LNCAP (cell line): ENCODE measurements around the gene AFF4.

ENCODE experiments used
- TF ChIP-seq, protein P1 (sequence below): fragments of 450-650 bp; IDR thresholded peaks from 2 replicates; pipeline ENCODE4 v1.5.1; 2017; ENCODE audit warnings: mild to moderate bottlenecking

The AFF4 gene

DNA sequence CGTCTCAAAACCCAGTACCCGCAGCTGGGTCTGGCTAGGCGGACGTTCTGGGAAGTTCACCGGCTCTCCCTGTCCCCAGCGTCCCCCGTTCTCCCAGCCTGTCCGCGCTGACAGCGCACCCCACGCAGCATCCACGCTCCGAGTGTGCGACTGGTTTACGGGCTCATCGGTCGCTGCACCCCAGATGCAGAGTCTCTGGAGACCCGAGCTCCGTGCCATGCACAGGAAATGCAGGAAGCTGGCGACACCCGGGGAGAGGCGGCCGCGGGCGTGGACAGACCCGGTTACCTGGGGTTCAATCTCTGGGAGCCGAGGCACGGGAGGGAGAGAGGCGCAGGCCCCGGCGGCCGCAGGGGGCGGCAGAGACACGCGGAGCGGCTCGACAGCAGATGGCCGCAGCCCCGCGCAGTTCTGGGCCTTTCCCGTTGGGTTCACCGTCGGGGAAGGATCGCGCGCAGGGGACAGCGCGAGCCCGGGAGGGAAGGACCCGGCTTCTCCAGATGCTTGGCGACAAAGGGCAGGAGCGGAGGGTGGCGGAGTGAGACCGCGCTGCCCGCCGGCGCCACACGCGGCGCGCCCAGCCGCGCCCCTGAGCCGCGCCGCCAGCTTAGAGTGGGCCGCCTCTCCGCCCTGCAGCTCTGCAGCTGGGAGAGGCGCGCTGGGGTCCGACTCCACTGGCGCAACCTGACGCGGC is 133.5 kb downstream of the AFF4 start:
- TF ChIP-seq, protein P1, sequence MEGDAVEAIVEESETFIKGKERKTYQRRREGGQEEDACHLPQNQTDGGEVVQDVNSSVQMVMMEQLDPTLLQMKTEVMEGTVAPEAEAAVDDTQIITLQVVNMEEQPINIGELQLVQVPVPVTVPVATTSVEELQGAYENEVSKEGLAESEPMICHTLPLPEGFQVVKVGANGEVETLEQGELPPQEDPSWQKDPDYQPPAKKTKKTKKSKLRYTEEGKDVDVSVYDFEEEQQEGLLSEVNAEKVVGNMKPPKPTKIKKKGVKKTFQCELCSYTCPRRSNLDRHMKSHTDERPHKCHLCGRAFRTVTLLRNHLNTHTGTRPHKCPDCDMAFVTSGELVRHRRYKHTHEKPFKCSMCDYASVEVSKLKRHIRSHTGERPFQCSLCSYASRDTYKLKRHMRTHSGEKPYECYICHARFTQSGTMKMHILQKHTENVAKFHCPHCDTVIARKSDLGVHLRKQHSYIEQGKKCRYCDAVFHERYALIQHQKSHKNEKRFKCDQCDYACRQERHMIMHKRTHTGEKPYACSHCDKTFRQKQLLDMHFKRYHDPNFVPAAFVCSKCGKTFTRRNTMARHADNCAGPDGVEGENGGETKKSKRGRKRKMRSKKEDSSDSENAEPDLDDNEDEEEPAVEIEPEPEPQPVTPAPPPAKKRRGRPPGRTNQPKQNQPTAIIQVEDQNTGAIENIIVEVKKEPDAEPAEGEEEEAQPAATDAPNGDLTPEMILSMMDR: peak; percentile 87

DNA sequence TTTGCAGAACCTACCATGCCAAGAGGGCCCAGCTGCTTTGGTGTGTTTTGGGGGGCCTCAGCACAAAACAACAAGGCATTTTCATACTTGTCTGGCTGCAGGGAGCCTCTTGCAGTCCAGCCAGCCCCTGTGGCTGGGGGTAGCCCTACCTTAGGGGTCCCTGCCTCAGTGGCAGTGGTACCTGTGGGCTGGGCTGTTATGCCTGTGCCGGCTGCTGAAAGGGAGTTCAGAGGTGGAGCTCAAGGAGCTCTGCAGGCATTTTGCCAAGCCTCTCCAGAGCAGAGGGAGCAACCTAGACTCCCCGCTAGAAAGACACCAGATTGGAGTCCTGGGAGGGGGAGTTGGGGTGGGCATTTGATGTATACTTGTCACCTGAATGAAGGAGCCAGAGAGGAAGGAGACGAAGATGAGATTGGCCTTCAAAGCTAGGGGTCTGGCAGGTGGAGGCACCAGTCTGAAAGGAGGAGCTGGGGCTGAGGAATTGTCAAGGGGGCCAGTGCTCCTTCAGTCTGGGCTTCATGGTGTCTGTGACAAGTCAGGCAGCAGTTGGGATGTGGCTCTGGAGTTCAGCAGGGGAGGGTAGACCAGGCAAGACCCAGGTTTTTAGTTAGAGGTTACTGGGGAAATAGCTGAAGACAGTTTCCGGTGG is 134.5 kb downstream of the AFF4 start:
- TF ChIP-seq, protein P1: no peak

DNA sequence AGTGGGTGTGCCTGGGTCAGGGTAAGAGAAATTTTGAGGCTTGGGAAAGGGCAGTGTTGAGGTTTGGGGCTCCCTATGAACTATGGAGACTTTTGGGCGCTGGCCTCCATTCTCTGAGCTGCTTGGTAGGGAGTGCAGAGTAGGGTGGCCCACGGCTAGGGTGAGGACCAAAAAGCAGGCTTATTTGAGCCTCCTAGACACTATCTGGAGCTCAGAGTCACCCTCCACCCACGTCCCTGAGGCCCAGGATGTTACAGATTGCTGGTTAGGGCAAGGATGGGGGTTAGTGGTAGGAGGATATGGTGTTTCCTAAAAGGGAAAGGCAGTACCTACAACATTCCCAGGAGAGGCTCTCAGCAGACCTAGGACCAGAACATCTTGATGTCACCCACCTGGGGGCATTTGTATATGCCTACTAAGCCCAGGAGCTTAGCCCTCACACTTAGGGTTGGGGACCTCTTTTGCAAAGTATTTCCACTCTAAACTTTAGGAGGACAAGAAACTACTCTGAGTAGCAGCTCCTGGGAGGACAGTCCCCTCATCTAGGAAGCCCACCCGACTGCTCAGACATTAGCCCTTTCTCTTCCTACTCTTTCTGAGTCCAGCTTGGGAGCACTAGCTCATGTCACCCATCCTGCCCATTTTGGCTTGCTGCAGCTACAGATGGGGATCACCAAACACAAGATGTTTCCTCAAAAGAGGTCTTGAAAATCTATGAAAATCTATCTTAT is 135.3 kb downstream of the AFF4 start:
- TF ChIP-seq, protein P1: no peak

DNA sequence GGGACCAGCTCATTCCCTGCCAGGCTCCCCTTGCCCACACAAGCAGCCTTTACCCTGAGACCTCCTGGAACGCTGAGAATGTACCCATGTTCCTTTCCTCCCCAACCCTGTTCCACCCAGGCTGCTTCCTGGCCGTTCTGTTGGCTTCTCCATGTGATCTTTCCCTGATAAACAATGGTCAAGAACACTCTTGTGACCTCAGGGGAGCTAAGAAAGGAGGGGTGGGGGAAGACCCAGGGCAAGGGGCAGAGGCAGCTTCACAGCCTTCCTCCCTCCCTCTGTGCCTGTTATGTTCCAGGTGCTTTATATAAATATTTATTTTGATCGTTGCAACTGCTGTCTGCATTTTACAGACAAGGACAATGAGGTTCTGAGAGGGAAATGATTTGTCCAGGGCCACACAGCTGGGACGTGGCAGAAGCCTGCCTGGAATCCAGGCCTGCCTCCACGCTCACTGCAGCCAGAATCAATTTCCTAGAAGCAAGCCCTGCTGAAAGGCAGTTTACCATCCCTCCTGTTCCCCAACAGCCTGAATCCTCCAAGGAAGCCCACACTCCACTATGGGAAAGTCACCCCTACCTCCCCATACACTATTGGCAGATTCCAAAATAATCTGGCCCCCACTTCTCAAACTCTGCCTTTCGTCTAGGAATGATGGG is 136.9 kb downstream of the AFF4 start:
- TF ChIP-seq, protein P1: no peak

DNA sequence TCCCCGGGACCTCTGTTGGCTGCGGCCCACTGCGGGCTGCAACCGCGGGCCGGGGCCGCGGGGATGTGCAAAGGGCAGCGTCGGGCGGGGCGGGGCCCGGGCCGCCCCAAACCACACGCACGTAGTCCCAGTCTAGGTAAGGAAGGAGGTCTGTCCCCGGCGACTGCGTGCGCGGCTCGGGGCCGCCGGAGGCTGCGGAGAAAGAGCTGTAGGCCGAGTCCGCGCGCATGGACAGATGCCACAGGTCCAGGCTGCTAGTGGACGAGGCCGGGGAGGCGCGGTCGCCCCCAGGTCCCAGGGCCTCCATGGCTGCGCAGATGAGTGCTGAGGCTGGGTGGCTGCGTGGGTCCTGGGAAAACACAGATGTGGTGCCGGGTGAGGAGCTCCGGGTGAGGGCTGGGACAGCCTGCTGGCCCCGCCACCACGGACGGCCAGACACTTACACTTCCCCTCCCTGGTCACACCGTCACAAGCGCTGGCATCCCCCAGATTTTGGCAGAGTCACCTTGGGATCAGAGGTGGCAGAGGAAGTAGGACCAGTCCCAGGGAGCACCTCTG is 137.5 kb downstream of the AFF4 start:
- TF ChIP-seq, protein P1: no peak
